ENCODE measurements around the gene HSPB2. TPM values are rescaled to one million over a fixed set of nuclear protein-coding genes. Genes with fewer than 3 reads are reported as not detected.

HSPB2 gene
- total and polyA plus RNA-seq, 2 of the 8 experiments (the other 6 are each of a cell fraction or from before 2014, with no cell fraction given) = 0.32 to 0.86 TPM

DNA sequence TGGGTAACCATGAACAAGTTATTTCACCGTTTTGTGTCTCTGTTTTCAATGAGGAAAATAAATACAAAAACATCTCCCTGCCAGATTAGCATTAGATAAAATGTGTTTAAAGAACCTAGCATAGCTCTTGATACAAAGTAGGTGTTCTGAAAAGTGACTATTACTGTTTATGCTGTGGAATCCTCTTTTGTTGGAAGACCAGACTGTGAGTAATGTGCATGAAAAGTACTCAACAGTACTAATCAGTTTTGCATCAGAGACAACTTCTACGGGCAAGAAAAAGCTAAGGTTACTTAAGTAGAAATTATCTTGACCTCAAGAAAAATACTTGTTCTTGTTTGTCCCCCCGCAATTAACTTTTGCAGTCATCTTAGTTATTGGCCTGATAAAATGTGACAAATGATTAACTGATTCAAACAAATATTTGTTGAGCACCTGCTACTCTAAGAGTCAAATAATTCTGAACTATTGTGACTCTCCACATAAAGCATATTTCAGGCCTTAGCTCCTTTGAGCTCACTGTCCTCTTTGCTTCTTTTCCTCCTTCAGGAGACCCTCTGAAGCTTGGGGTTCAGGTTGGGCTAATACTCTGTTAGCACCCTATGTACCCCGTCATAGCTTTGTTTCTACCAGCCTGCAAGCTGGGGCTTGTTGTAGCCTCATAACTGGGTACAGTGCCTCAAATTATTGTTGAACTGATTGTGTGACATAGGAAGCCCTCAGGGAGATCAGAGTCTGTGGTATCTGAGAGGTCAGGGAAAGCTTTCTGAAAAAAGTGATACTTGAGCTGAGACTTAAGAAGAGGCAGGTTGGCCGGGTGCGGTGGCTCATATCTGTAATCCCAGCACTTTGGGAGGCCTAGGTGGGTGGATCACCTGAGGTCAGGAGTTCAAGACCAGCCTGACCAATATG, 49.1 kb downstream of the HSPB2 start:
- Histone ChIP-seq H4K8ac (ENCODE audit: extremely low read depth, insufficient read depth, low read length) (no peak overlapping the region), H3K4me2 (ENCODE audit: insufficient read depth in 1 of 2, low read depth in 2 of 2, low read length in 2 of 2) (peak overlapping the region; percentile 40 to 53; a peak in 3 of 4 replicates), H3K23me2 (ENCODE audit: low read depth, low read length) (no peaks in the 10 kb centered on the region; the same call in 1 of the 2 replicates), H4K91ac (replicated peaks; ENCODE audit: insufficient read length, low read length) (peak overlapping the region; percentile 6), H3K9ac (replicated peaks in 1 of 4; ENCODE audit: extremely low read depth in 1 of 4, low read depth in 3 of 4, low read length in 3 of 4) (no peak overlapping the region), H2AK5ac (ENCODE audit: low read depth, low read length) (no peak overlapping the region), H3K36me3 (ENCODE audit: control insufficient read depth in 2 of 4, insufficient read depth in 4 of 4, low read length in 3 of 4) (no peaks in the 10 kb centered on the region; a peak in 1 of 8 replicates), H3K79me2 (ENCODE audit: control insufficient read depth in 1 of 2, insufficient read depth in 2 of 2, low read length in 2 of 2) (no peaks in the 10 kb centered on the region), H3K23ac (ENCODE audit: insufficient read length) (no peak overlapping the region), H2BK12ac (ENCODE audit: low read depth, low read length) (no peak overlapping the region), H3K56ac (replicated peaks; ENCODE audit: insufficient read length, low read depth, low read length) (no peak overlapping the region), H3K27me3 (replicated peaks in 1 of 4; ENCODE audit: control insufficient read depth in 3 of 4, extremely low read depth in 1 of 4, insufficient read depth in 3 of 4, low read length in 3 of 4) (no peaks in the 10 kb centered on the region), H2BK15ac (ENCODE audit: low read length) (0 out of 2 replicates have a peak overlapping the region, but pooled peaks have one; percentile 33), H2BK5ac (ENCODE audit: low read depth, low read length) (0 out of 2 replicates have a peak overlapping the region, but pooled peaks have one; percentile 54), H3K27ac (ENCODE audit: low read depth, low read length) (no peak overlapping the region), H4K5ac (ENCODE audit: insufficient read length, low read depth, low read length) (no peak overlapping the region), H3K18ac (ENCODE audit: extremely low read depth, low read length) (peak overlapping the region; percentile 56), H3K14ac (ENCODE audit: insufficient read length) (no peak overlapping the region), H3K4me1 (replicated peaks in 1 of 4; ENCODE audit: control insufficient read depth in 3 of 4, insufficient read depth in 4 of 4, low read length in 3 of 4) (peaks cover 0 to 10% (median 3%) of the 10 kb centered on the region in 4 experiments; a peak in 3 of 7 replicates), H2BK20ac (ENCODE audit: low read length) (no peak overlapping the region; the same call in 1 of the 2 replicates), H3K9me3 (ENCODE audit: insufficient read depth in 2 of 2, low read depth in 1 of 2, low read length in 1 of 2) (peaks cover 0 to 10% of the 10 kb centered on the region in 2 experiments; a peak in 1 of 4 replicates), H2AFZ (ENCODE audit: low read length) (no peak overlapping the region), H3K4me3 (ENCODE audit: extremely low read depth in 1 of 4, insufficient read depth in 2 of 4, low read depth in 3 of 4, low read length in 4 of 4) (peak overlapping the region in 1 of 4 experiments; percentile 13; a peak in 1 of 8 replicates), H3K79me1 (ENCODE audit: low read depth, low read length) (no peaks in the 10 kb centered on the region; the same call in 1 of the 2 replicates), H2BK120ac (replicated peaks; ENCODE audit: low read depth, low read length) (peak overlapping the region; percentile 15), H3K4ac (replicated peaks; ENCODE audit: insufficient read length, low read depth, low read length) (no peak overlapping the region), H4K20me1 (replicated peaks in 1 of 2; ENCODE audit: control insufficient read depth in 1 of 2, insufficient read depth in 2 of 2, low read length in 2 of 2) (no peaks in the 10 kb centered on the region)
- FAIRE-seq = no peak
- ChIA-PET POLR2A (ENCODE audit: partially characterized antibody) (interaction anchor here (0.6 to 2.1 kb wide), 7 partner anchors 9 to 26 kb away, joined by 3 to 7 read pairs (median 5); partner anchors contain the start of gene DIXDC1), CTCF (ENCODE audit: partially characterized antibody) (interaction anchor here (1.1 to 6.5 kb wide), 5 partner anchors 13 to 30 kb away, joined by 5 to 83 read pairs (median 7); partner anchors contain the start of gene DIXDC1)
- 77% methylated on average over 6 of the region's 6 CpGs; no CpG with 5 or more reads in 1 of the 2 experiments for WGBS, 2 experiments (ENCODE audit: extremely low coverage in 1 of 2, insufficient coverage in 1 of 2, insufficient read length in 1 of 2, insufficient replicate concordance in 2 of 2, low coverage in 1 of 2, low lambda C conversion rate in 2 of 2, missing lambda C conversion rate in 1 of 2)
- no peak for DNase-seq (ENCODE audit: low read depth in 1 of 2, low spot score in 2 of 2)
- TF ChIP-seq BACH1 (IDR thresholded peaks at IDR 0.05; ENCODE audit: low read length) (no peak), TCF12 (IDR thresholded peaks at IDR 0.05; ENCODE audit: low read depth, low read length) (no peak), SP2 (IDR thresholded peaks at IDR 0.05; ENCODE audit: low read length) (no peak), TBP (IDR thresholded peaks at IDR 0.05; ENCODE audit: low read depth, low read length) (no peak), KDM1A (IDR thresholded peaks at IDR 0.05; ENCODE audit: borderline replicate concordance, low read length) (no peak), JUND (IDR thresholded peaks at IDR 0.05; ENCODE audit: low read length) (no peak), GABPA (IDR thresholded peaks at IDR 0.05; ENCODE audit: borderline replicate concordance, insufficient read depth, low read length) (no peak), SRF (IDR thresholded peaks at IDR 0.05; ENCODE audit: low read depth, low read length) (no peak)
- TF ChIP-seq, protein P1, sequence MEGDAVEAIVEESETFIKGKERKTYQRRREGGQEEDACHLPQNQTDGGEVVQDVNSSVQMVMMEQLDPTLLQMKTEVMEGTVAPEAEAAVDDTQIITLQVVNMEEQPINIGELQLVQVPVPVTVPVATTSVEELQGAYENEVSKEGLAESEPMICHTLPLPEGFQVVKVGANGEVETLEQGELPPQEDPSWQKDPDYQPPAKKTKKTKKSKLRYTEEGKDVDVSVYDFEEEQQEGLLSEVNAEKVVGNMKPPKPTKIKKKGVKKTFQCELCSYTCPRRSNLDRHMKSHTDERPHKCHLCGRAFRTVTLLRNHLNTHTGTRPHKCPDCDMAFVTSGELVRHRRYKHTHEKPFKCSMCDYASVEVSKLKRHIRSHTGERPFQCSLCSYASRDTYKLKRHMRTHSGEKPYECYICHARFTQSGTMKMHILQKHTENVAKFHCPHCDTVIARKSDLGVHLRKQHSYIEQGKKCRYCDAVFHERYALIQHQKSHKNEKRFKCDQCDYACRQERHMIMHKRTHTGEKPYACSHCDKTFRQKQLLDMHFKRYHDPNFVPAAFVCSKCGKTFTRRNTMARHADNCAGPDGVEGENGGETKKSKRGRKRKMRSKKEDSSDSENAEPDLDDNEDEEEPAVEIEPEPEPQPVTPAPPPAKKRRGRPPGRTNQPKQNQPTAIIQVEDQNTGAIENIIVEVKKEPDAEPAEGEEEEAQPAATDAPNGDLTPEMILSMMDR (IDR thresholded peaks at IDR 0.05; ENCODE audit: control extremely low read depth in 1 of 3, insufficient read depth in 1 of 3, low read depth in 1 of 3, low read length in 3 of 3) = no peak
